Measurements from ENCODE around the gene CDC42BPA. TPM values are rescaled to one million over a fixed set of nuclear protein-coding genes. Genes with fewer than 3 reads are reported as not detected.

The CDC42BPA gene
- total and polyA plus RNA-seq, 9 of the 15 experiments (the other 6 are each of a cell fraction or from before 2014, with no cell fraction given), result 8.0 to 77.5 (median 52.1) TPM

DNA sequence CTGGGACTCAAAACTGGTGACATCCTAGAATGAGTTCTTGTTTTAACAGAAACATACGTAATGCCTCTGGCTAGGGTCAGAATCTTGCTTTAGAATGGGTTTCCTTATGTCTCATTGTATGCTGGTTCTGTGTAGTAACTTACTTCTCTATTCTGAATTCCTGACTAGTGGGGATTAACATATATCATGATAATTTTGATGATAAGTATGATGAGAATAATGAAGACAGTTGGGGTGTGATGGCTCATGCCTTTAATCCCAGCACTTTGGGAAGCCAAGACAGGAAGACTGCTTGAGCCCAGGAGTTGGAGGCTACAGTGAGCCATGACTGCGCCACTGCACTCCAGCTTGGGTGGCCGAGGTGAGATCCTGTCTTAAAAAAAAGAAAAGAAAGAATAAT is 31.7 kb upstream of the CDC42BPA start:
- intact Hi-C loops (cut with micrococcal nuclease) (no loop called here), in situ Hi-C loops (cut with MboI) (no loop called here)
- no TSS peak for BruUV-seq (replicated peaks)
- ATAC-seq, result no peak
- H3K27me3 ChIP-seq (ENCODE audit: control insufficient read depth in 2 of 2, insufficient read depth in 2 of 2, low read length in 2 of 2), result no peaks in the 10 kb centered on the region
- no peak overlapping the region for H2AFZ ChIP-seq (ENCODE audit: low read depth, low read length)
- no peaks in the 10 kb centered on the region for H3K36me3 ChIP-seq (ENCODE audit: control insufficient read depth, insufficient read depth, low read length)
- no peaks in the 10 kb centered on the region for H3K9me1 ChIP-seq (ENCODE audit: control insufficient read depth, insufficient read depth, low read length)
- H3K9ac ChIP-seq (ENCODE audit: insufficient read depth in 1 of 2, low read depth in 2 of 2, low read length in 2 of 2), result no peak overlapping the region
- no peaks in the 10 kb centered on the region for H4K20me1 ChIP-seq (replicated peaks; ENCODE audit: control insufficient read depth, insufficient read depth, low read length)
- H3K4me1 ChIP-seq (replicated peaks in 1 of 2; ENCODE audit: control insufficient read depth in 2 of 2, insufficient read depth in 2 of 2, low read length in 2 of 2), result no peaks in the 10 kb centered on the region; a peak in 1 of 5 replicates
- ChIA-PET CTCF (ENCODE audit: low intra/inter-chr PET ratio) (no interaction called here), POLR2A (interaction anchor here (0.6 to 0.8 kb wide), 3 partner anchors 31 to 42 kb away, joined by 4 to 6 read pairs (median 4); no protein-coding TSS in a partner anchor)
- H3K9me3 ChIP-seq (replicated peaks; ENCODE audit: control insufficient read depth, insufficient read depth, low read depth, low read length), result no peaks in the 10 kb centered on the region
- WGBS (ENCODE audit: insufficient coverage, low coverage, missing lambda C conversion rate), result 81% methylated on average over 3 of the region's 3 CpGs
- TF ChIP-seq ATF7 (IDR thresholded peaks at IDR 0.05) (no peak), PPARD (CRISPR knock-in tag; IDR thresholded peaks at IDR 0.05) (no peak), E2F4 (CRISPR knock-in tag; IDR thresholded peaks at IDR 0.05; ENCODE audit: low read depth) (no peak), ELK1 (CRISPR knock-in tag; IDR thresholded peaks at IDR 0.05) (no peak), HDAC8 (tag; IDR thresholded peaks at IDR 0.05) (no peak), FOXA1 (IDR thresholded peaks at IDR 0.05; ENCODE audit: borderline replicate concordance) (no peak), CBX2 (IDR thresholded peaks at IDR 0.05; ENCODE audit: insufficient read depth, low read length, poor library complexity, severe bottlenecking) (no peak), HNRNPLL (IDR thresholded peaks at IDR 0.05; ENCODE audit: low read depth, low read length, poor library complexity, severe bottlenecking) (no peak), DMBX1 (CRISPR knock-in tag; IDR thresholded peaks at IDR 0.05; ENCODE audit: borderline replicate concordance) (no peak), NCOA6 (IDR thresholded peaks at IDR 0.05) (no peak), THRB (CRISPR knock-in tag; conservative IDR thresholded peaks at IDR 0.05) (no peak), ZNF586 (CRISPR knock-in tag; conservative IDR thresholded peaks at IDR 0.05) (no peak), JUNB (CRISPR knock-in tag; conservative IDR thresholded peaks at IDR 0.05) (no peak), PRMT5 (CRISPR knock-in tag; IDR thresholded peaks at IDR 0.05) (no peak), KDM1A (IDR thresholded peaks at IDR 0.05) (no peak), RFX7 (CRISPR knock-in tag; IDR thresholded peaks at IDR 0.05) (no peak)
- no peak overlapping the region for H3K4me3 ChIP-seq
- no peak for FAIRE-seq
- no peak for DNase-seq (ENCODE audit: extremely low read depth in 1 of 4, low spot score in 3 of 4)
- H3K27ac ChIP-seq (ENCODE audit: extremely low read depth, low read depth, low read length), result no peak overlapping the region
- H3K4me2 ChIP-seq (ENCODE audit: insufficient read depth, low read length), result no peak overlapping the region
- H3K79me2 ChIP-seq (ENCODE audit: control insufficient read depth, insufficient read depth, low read length), result no peaks in the 10 kb centered on the region
